Esophagus (tissue), 2 donors: Measurements from ENCODE around the gene SGCD. TPM values are rescaled to one million over a fixed set of nuclear protein-coding genes. Genes with fewer than 3 reads are reported as not detected.

ENCODE experiments used
- H3K27ac ChIP-seq, 2 donors: one replicate each; pipeline ENCODE4 v1.5.1; 2013; ENCODE audit warnings: low read depth in 2 of 2, mild to moderate bottlenecking in 2 of 2, inconsistent platforms in 1 of 2, low read length in 1 of 2, moderate library complexity in 1 of 2
- H3K27me3 ChIP-seq, 2 donors: one replicate each; pipeline ENCODE4 v1.6.1; 2013; ENCODE audit warnings: low read length in 2 of 2, control low read depth in 1 of 2, mild to moderate bottlenecking in 1 of 2; ENCODE audit not compliant: insufficient read depth in 2 of 2, control insufficient read depth in 1 of 2
- H3K36me3 ChIP-seq, 2 donors: one replicate each; pipeline ENCODE4 v1.6.1; 2013; ENCODE audit warnings: low read length in 1 of 2; ENCODE audit not compliant: control insufficient read depth in 2 of 2, insufficient read depth in 2 of 2
- H3K4me1 ChIP-seq, 2 donors: one replicate each; pipeline ENCODE4 v1.6.1; 2013; ENCODE audit warnings: low read length in 1 of 2; ENCODE audit not compliant: control insufficient read depth in 2 of 2, insufficient read depth in 2 of 2
- H3K4me3 ChIP-seq, 2 donors: one replicate each; pipeline ENCODE4 v1.5.1; 2013; ENCODE audit warnings: low read length in 2 of 2, mild to moderate bottlenecking in 2 of 2, low read depth in 1 of 2, moderate library complexity in 1 of 2
- H3K9me3 ChIP-seq, 2 donors: one replicate each; pipeline ENCODE4 v1.6.1; 2013; ENCODE audit warnings: mild to moderate bottlenecking in 2 of 2, low read depth in 1 of 2, low read length in 1 of 2, moderate library complexity in 1 of 2; ENCODE audit not compliant: control insufficient read depth in 2 of 2, insufficient read depth in 1 of 2
- WGBS, 2 donors: extraction: QIAGEN DNeasy Blood & Tissue Kit; methylation state at CpG; one replicate each; pipeline ENCODE4 v1.1.7; 2013; 5-methylcytosine and 5-hydroxymethylcytosine counted together
- polyA plus RNA-seq, 2 donors: library from polyadenylated mRNA; stranded (reverse); fragments of 200-250 nt; gene quantifications; one replicate each; pipeline ENCODE4 v1.2.3, GENCODE V29; 2013
- donor health status: healthy with polysubstance abuse.
- donor health status: Bipolar disorder and iron deficiency.

The SGCD gene
- polyA plus RNA-seq, 2 donors = 0.35 to 0.84 TPM

- WGBS, 2 donors = 64 to 71% methylated on average over 1 of the region's 1 CpG
- no peak overlapping the region for H3K27ac ChIP-seq
- H3K4me3 ChIP-seq = no peak overlapping the region
Measured at GRCh38 chr5:156529892-156530291, 202.9 kb downstream of the SGCD start.

DNA sequence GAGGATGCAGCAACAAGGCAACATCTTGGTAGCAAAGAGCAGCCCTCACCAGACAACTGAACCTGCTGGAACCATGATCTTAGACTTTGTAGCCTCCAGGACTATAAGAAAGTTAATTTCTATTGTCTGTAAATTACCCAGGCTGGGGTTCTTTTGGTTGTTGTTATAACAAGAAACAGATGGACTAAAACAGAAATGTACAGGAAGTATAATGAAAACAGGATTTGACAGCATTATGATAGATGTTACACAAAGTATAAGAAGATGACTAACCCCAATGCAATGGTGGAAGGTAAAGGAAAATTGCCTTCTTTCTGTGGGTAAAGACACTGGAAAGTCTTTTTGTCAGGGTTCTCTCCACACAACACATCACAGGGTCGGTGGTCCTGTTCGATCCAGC lies 204.2 kb downstream of the SGCD start:
- no peak overlapping the region for H3K27ac ChIP-seq
- no peaks in the 10 kb centered on the region for H3K27me3 ChIP-seq
- H3K4me3 ChIP-seq = no peak overlapping the region
- 83 to 90% methylated on average over 2 of the region's 2 CpGs for WGBS, 2 donors
- no peaks in the 10 kb centered on the region for H3K9me3 ChIP-seq
- no peaks in the 10 kb centered on the region for H3K36me3 ChIP-seq
- H3K4me1 ChIP-seq = no peaks in the 10 kb centered on the region

More at GRCh38 chr5:156529892-156530291, 202.9 kb downstream of the SGCD start:
- H3K27me3 ChIP-seq = no peaks in the 10 kb centered on the region
- no peaks in the 10 kb centered on the region for H3K4me1 ChIP-seq
- no peaks in the 10 kb centered on the region for H3K36me3 ChIP-seq
- H3K9me3 ChIP-seq = no peaks in the 10 kb centered on the region

- Histone ChIP-seq H3K27ac (no peak overlapping the region), H3K27me3 (no peaks in the 10 kb centered on the region), H3K4me1 (no peaks in the 10 kb centered on the region), H3K4me3 (no peak overlapping the region), H3K9me3 (no peaks in the 10 kb centered on the region), H3K36me3 (no peaks in the 10 kb centered on the region)
- 70 to 79% methylated on average over 4 of the region's 4 CpGs for WGBS, 2 donors
Measured at GRCh38 chr5:156532921-156533320, 206.0 kb downstream of the SGCD start.

DNA sequence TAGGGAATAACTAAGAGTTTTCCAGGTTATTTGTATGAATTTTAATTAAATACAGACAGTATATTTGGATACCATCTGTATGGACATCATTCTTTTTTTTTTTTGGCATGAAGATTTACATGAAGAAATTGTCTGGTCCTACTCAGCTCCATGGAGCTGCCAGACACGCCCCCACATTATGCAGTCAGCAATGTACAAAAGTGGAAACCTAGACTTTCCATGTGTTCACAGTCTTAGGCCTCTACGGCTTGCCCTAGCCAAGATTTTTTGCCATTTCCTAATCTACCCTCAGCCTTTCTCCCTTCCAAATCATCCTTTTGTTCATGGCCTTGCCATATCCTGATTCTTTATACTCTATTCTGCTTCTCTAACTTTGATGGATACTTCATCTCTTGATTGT lies 207.1 kb downstream of the SGCD start:
- no peaks in the 10 kb centered on the region for H3K4me1 ChIP-seq
- H3K27ac ChIP-seq = no peak overlapping the region
- H3K9me3 ChIP-seq = no peaks in the 10 kb centered on the region
- H3K27me3 ChIP-seq = no peaks in the 10 kb centered on the region
- H3K4me3 ChIP-seq = no peak overlapping the region
- H3K36me3 ChIP-seq = no peaks in the 10 kb centered on the region
- 71 to 73% methylated on average over 2 of the region's 2 CpGs for WGBS, 2 donors

DNA sequence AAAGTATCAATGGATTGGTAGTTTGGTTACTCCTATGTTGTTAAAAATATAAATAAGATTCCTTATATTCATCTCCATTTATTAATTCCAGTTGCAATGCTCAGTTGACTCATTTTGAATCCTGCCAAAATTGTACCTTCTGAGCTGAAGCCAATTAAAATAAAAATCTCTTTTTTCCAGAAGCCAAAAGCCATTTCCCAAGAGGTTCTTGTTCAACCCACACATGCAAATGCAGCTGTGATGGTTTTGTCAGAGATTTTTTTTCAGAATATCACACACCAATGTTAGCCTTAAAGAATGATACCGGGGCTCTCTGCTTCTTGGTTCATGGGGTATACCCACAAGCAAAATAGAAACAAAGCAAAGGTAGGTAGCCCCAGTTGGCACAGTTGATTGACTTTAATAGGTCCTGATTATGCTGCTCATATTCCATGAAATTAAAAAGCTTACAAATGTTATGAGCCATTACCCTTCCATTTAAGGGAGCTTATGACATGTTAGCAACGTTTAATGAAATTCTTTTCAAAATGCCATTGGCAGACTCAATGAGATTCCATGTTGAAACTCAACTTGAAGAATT lies 208.0 kb downstream of the SGCD start:
- Histone ChIP-seq H3K9me3 (no peaks in the 10 kb centered on the region), H3K4me3 (no peak overlapping the region), H3K4me1 (no peaks in the 10 kb centered on the region), H3K27me3 (no peaks in the 10 kb centered on the region), H3K27ac (no peak overlapping the region), H3K36me3 (no peaks in the 10 kb centered on the region)
- WGBS, 2 donors = 65 to 77% methylated on average over 2 of the region's 2 CpGs

- 65 to 66% methylated on average over 3 of the region's 3 CpGs for WGBS, 2 donors
- Histone ChIP-seq H3K36me3 (no peaks in the 10 kb centered on the region), H3K4me1 (no peaks in the 10 kb centered on the region), H3K4me3 (no peak overlapping the region), H3K27me3 (no peaks in the 10 kb centered on the region), H3K27ac (no peak overlapping the region), H3K9me3 (no peaks in the 10 kb centered on the region)
Measured at GRCh38 chr5:156540491-156540890, 213.5 kb downstream of the SGCD start.

GRCh38 chr5:156541582-156541981 lies 214.6 kb downstream of the SGCD start:
- Histone ChIP-seq H3K27me3 (no peaks in the 10 kb centered on the region), H3K4me3 (no peak overlapping the region)

GRCh38 chr5:156543348-156544145 lies 216.6 kb downstream of the SGCD start:
- Histone ChIP-seq H3K36me3 (no peaks in the 10 kb centered on the region), H3K4me3 (no peak overlapping the region), H3K9me3 (no peaks in the 10 kb centered on the region), H3K4me1 (no peaks in the 10 kb centered on the region), H3K27ac (no peak overlapping the region), H3K27me3 (no peaks in the 10 kb centered on the region)
- WGBS, 2 donors = 61 to 62% methylated on average over 5 of the region's 5 CpGs

More at GRCh38 chr5:156541582-156541981, 214.6 kb downstream of the SGCD start:
- H3K27ac ChIP-seq = no peak overlapping the region
- no peaks in the 10 kb centered on the region for H3K36me3 ChIP-seq
- H3K4me1 ChIP-seq = no peaks in the 10 kb centered on the region
- 82 to 86% methylated on average over 2 of the region's 2 CpGs for WGBS, 2 donors
- no peaks in the 10 kb centered on the region for H3K9me3 ChIP-seq

- H3K27me3 ChIP-seq = no peaks in the 10 kb centered on the region
- no peak overlapping the region for H3K4me3 ChIP-seq
- 81 to 84% methylated on average over 3 of the region's 3 CpGs for WGBS, 2 donors
- no peaks in the 10 kb centered on the region for H3K4me1 ChIP-seq
- H3K27ac ChIP-seq = no peak overlapping the region
- H3K36me3 ChIP-seq = no peaks in the 10 kb centered on the region
- no peaks in the 10 kb centered on the region for H3K9me3 ChIP-seq
Measured at GRCh38 chr5:156552855-156553358, 225.9 kb downstream of the SGCD start.
